Panc1 (cell line): ENCODE results near the gene ABCG8.

Experiments used
- POLR2AphosphoS5 ChIP-seq: IDR thresholded peaks from 2 replicates; pipeline ENCODE4 v1.6.1; 2012; ENCODE audit warnings: mild to moderate bottlenecking, low read depth, low read length, moderate library complexity
- TCF7L2 ChIP-seq: IDR thresholded peaks from 2 replicates; pipeline ENCODE4 v1.6.1; 2011; ENCODE audit warnings: mild to moderate bottlenecking, low read depth, low read length, inconsistent platforms
- TF ChIP-seq, protein P1 (sequence below): fragments of 450-650 bp; IDR thresholded peaks from 2 replicates; pipeline ENCODE4 v1.5.1; 2017; ENCODE audit warnings: mild to moderate bottlenecking

DNA sequence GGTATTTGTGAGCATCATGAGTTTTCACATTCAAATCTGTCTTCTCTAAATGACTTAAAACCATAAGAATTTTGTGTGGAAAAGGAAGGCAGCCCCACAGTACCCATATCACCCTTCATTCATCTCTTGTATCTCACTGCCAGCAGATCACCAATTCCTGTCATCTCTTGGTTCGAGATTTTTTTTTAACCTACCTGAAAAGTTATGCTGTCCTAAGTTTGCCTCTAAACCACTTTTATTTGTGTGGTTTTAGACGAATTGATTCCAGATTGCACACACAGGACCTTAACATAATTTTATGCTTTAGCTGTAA, 32.1 kb upstream of the ABCG8 start:
- TF ChIP-seq, protein P1, sequence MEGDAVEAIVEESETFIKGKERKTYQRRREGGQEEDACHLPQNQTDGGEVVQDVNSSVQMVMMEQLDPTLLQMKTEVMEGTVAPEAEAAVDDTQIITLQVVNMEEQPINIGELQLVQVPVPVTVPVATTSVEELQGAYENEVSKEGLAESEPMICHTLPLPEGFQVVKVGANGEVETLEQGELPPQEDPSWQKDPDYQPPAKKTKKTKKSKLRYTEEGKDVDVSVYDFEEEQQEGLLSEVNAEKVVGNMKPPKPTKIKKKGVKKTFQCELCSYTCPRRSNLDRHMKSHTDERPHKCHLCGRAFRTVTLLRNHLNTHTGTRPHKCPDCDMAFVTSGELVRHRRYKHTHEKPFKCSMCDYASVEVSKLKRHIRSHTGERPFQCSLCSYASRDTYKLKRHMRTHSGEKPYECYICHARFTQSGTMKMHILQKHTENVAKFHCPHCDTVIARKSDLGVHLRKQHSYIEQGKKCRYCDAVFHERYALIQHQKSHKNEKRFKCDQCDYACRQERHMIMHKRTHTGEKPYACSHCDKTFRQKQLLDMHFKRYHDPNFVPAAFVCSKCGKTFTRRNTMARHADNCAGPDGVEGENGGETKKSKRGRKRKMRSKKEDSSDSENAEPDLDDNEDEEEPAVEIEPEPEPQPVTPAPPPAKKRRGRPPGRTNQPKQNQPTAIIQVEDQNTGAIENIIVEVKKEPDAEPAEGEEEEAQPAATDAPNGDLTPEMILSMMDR, result no peak
- TF ChIP-seq POLR2AphosphoS5 (no peak), TCF7L2 (no peak)
